Keratinocyte (primary cell): Measurements from ENCODE around the gene C10orf71.

Experiments used
- CTCF ChIP-seq, 3 experiments: IDR thresholded peaks in 1 of 3; conservative IDR thresholded peaks in 1 of 3; optimal IDR thresholded peaks in 1 of 3; 2 replicates in 2 of 3; 3 replicates in 1 of 3; pipeline versions ENCODE3 to v1.5.1; 2011; ENCODE audit warnings: low read length in 3 of 3, mild to moderate bottlenecking in 3 of 3, moderate library complexity in 2 of 3, control low read depth in 1 of 3, inconsistent platforms in 1 of 3; ENCODE audit not compliant: insufficient read depth in 2 of 3; ENCODE audit errors: extremely low read depth in 1 of 3
- EZH2 ChIP-seq: IDR thresholded peaks from one replicate; pipeline ENCODE4 v1.6.1; 2012; ENCODE audit warnings: inconsistent platforms, mild to moderate bottlenecking, low read length, moderate library complexity

- TF ChIP-seq CTCF (optimal IDR thresholded peaks at IDR 0.05 in 1 of 3, IDR thresholded peaks at IDR 0.05 in 1 of 3, conservative IDR thresholded peaks at IDR 0.05 in 1 of 3; ENCODE audit: extremely low read depth in 1 of 3, insufficient read depth in 2 of 3, low read length in 3 of 3) (no peak), EZH2 (no peak)
Measured at GRCh38 chr10:49352323-49352722, 53.4 kb downstream of the C10orf71 start.
